Nephron (organoid): ENCODE measurements around the gene SV2A.
A peak's percentile ranks its signal among the peaks of the same experiment; 100 is the strongest.

Experiments used
- H3K27ac Mint-ChIP-seq, 3 experiments: 2 replicates each; pipeline ENCODE4 v1.8.0; 2020; ENCODE audit warnings: mixed read lengths in 3 of 3, mild to moderate bottlenecking in 2 of 3, moderate library complexity in 1 of 3
- H3K27me3 Mint-ChIP-seq: 2 replicates; pipeline ENCODE4 v1.8.0; 2021; ENCODE audit warnings: low read depth, mild to moderate bottlenecking, moderate library complexity, mixed read lengths
- H3K36me3 Mint-ChIP-seq: 2 replicates; pipeline ENCODE4 v1.8.0; 2020; ENCODE audit warnings: low read depth, mixed read lengths
- H3K4me1 Mint-ChIP-seq: 2 replicates; pipeline ENCODE4 v1.8.0; 2020; ENCODE audit warnings: mixed read lengths
- H3K4me3 Mint-ChIP-seq, 3 experiments: 2 replicates each; pipeline ENCODE4 v1.8.0; 2020; ENCODE audit warnings: mild to moderate bottlenecking in 3 of 3, mixed read lengths in 3 of 3, moderate library complexity in 2 of 3
- H3K9me3 Mint-ChIP-seq: 2 replicates; pipeline ENCODE4 v1.8.0; 2020; ENCODE audit warnings: mixed read lengths
- TF ChIP-seq, protein P1 (sequence below), 3 experiments: fragments of 200-600 bp; sonication (generic); IDR thresholded peaks; one replicate each; pipeline ENCODE4 v1.5.0; 2021; ENCODE audit warnings: antibody characterized with exemption in 3 of 3; ENCODE audit not compliant: unreplicated experiment in 3 of 3

The SV2A gene

GRCh38 chr1:149917571-149918144 lies at the start of gene SV2A:
Gene SV2A, minus strand, starts transcription at chr1:149917844. Its CDS starts 4,004 bp downstream, at chr1:149913840.
- H3K4me3 Mint-ChIP-seq: peak within 1 kb of the TSS; percentile 77 to 93 (median 93)
- peak within 1 kb of the TSS; percentile 21 to 50 (median 45) for H3K27ac Mint-ChIP-seq
- TF ChIP-seq, protein P1, sequence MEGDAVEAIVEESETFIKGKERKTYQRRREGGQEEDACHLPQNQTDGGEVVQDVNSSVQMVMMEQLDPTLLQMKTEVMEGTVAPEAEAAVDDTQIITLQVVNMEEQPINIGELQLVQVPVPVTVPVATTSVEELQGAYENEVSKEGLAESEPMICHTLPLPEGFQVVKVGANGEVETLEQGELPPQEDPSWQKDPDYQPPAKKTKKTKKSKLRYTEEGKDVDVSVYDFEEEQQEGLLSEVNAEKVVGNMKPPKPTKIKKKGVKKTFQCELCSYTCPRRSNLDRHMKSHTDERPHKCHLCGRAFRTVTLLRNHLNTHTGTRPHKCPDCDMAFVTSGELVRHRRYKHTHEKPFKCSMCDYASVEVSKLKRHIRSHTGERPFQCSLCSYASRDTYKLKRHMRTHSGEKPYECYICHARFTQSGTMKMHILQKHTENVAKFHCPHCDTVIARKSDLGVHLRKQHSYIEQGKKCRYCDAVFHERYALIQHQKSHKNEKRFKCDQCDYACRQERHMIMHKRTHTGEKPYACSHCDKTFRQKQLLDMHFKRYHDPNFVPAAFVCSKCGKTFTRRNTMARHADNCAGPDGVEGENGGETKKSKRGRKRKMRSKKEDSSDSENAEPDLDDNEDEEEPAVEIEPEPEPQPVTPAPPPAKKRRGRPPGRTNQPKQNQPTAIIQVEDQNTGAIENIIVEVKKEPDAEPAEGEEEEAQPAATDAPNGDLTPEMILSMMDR (IDR thresholded peaks at IDR 0.05; ENCODE audit: unreplicated experiment in 3 of 3): no peak
- H3K36me3 Mint-ChIP-seq: peaks cover 20% of the 10 kb centered on the region
- H3K9me3 Mint-ChIP-seq: no peaks in the 10 kb centered on the region
- H3K27me3 Mint-ChIP-seq: no peaks in the 10 kb centered on the region
- peaks cover 33% of the 10 kb centered on the region for H3K4me1 Mint-ChIP-seq

DNA sequence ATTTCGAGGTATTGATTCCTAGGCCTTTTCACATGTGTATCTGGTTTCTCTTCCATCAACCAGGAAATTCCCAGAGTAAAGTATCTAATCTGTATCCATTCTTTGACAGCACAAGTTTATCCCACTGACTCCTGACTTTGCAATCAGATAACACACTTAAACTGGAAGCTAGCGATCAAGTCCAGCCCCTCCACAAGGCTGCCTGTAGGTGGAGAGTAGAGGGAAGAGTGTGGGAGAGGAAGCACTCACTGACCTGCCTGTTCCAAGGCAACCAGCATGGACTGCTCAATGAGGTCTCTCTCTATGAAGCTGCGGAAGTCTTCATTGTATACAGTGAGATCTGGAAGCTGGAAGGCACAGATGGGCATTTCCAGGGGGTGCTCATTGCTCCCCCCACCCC lies 49.4 kb upstream of the SV2A start:
- Mint-ChIP-seq H3K9me3 (no peaks in the 10 kb centered on the region), H3K27ac (no peak overlapping the region), H3K36me3 (peaks cover 63% of the 10 kb centered on the region), H3K4me3 (no peak overlapping the region), H3K4me1 (no peaks in the 10 kb centered on the region), H3K27me3 (no peaks in the 10 kb centered on the region)
- TF ChIP-seq, protein P1 (IDR thresholded peaks at IDR 0.05; ENCODE audit: unreplicated experiment in 3 of 3): no peak

- Mint-ChIP-seq H3K27me3 (no peaks in the 10 kb centered on the region), H3K27ac (no peak overlapping the region), H3K4me1 (no peaks in the 10 kb centered on the region), H3K9me3 (no peaks in the 10 kb centered on the region), H3K36me3 (peaks cover 64% of the 10 kb centered on the region), H3K4me3 (no peak overlapping the region)
- TF ChIP-seq, protein P1 (IDR thresholded peaks at IDR 0.05; ENCODE audit: unreplicated experiment in 3 of 3): no peak
Measured at GRCh38 chr1:149966405-149966804, 48.8 kb upstream of the SV2A start.

DNA sequence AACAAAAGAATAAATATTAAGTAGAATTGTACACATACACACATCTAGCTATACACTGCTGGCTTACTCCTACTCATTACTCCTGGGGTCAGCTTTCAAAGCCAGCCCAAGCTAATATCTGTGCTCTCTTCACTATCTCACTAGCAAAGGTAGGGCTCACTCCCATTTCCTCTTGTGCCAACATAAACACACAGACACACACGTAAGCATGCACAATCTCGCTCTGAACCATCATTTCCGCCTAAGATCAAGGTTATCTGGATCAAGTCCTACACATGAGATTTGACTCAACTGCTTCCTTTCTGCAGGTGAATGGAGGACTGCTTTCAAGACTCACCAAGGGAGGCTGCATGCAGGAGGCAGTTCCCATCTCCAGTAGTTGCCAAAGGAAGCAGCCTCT lies 47.8 kb upstream of the SV2A start:
- Mint-ChIP-seq H3K4me1 (no peaks in the 10 kb centered on the region), H3K36me3 (peaks cover 65% of the 10 kb centered on the region), H3K27ac (no peak overlapping the region), H3K27me3 (no peaks in the 10 kb centered on the region), H3K4me3 (no peak overlapping the region), H3K9me3 (no peaks in the 10 kb centered on the region)
- TF ChIP-seq, protein P1 (IDR thresholded peaks at IDR 0.05; ENCODE audit: unreplicated experiment in 3 of 3): no peak

DNA sequence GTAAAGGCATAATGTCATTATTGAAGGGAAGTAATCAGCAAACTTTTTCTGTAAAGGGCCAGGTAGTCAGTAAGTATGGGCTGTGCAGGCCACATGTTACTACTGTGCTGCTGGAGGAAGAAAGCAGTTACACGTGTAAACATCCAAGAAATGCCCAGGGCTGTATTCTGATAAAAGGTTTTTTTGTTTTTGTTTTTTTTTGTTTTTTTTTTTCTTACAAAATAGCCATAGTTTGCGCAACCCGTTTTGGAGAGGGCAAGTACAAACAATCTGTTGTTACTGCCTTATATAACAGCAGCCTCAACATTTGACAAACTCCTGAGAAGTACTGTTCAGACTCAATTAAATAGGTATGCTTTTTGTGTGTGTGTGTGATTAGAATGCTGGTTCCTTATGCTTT lies 45.7 kb upstream of the SV2A start:
- Mint-ChIP-seq H3K27ac (peak overlapping the region in 1 of 3 experiments; percentile 43), H3K4me1 (no peaks in the 10 kb centered on the region), H3K4me3 (no peak overlapping the region), H3K9me3 (peaks cover 10% of the 10 kb centered on the region), H3K27me3 (no peaks in the 10 kb centered on the region), H3K36me3 (peaks cover 78% of the 10 kb centered on the region)
- TF ChIP-seq, protein P1 (IDR thresholded peaks at IDR 0.05; ENCODE audit: unreplicated experiment in 3 of 3): no peak

GRCh38 chr1:149962736-149963135 lies 45.1 kb upstream of the SV2A start:
- no peaks in the 10 kb centered on the region for H3K4me1 Mint-ChIP-seq
- no peak overlapping the region for H3K4me3 Mint-ChIP-seq
- H3K27ac Mint-ChIP-seq: peak overlapping the region in 2 of 3 experiments; percentile 17 to 43
- TF ChIP-seq, protein P1 (IDR thresholded peaks at IDR 0.05; ENCODE audit: unreplicated experiment in 3 of 3): no peak
- no peaks in the 10 kb centered on the region for H3K27me3 Mint-ChIP-seq
- peaks cover 14% of the 10 kb centered on the region for H3K9me3 Mint-ChIP-seq
- H3K36me3 Mint-ChIP-seq: peaks cover 81% of the 10 kb centered on the region
